GM19035 (cell line): ENCODE data around the gene MAN1A1.

ENCODE experiments used
- ATAC-seq: cut with Tn5 transposase; IDR thresholded peaks from one replicate; pipeline ENCODE4 v1.9.1; 2021; ENCODE audit not compliant: unreplicated experiment

Gene MAN1A1

GRCh38 chr6:119204719-119205118 lies 144.8 kb downstream of the MAN1A1 start:
- no peak for ATAC-seq

DNA sequence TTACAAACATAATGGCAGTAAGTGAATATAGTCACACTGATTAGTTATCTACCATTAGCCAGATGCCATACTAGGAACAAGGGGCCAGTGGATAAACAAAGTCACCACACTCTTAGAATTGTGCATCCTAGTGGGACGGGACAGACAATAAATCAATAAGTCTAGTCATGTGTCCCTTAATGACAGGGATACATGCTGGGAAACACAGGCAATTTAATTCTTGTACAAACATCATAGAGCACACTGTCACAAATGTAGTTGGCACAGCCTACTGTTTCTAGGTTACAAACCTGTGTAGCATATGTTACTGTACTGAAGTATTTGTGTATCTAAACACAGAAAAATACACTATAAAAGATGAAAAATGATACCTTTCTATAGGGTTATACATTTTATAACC lies 148.1 kb downstream of the MAN1A1 start:
- no peak for ATAC-seq

GRCh38 chr6:119200512-119201175 lies 148.9 kb downstream of the MAN1A1 start:
- no peak for ATAC-seq

DNA sequence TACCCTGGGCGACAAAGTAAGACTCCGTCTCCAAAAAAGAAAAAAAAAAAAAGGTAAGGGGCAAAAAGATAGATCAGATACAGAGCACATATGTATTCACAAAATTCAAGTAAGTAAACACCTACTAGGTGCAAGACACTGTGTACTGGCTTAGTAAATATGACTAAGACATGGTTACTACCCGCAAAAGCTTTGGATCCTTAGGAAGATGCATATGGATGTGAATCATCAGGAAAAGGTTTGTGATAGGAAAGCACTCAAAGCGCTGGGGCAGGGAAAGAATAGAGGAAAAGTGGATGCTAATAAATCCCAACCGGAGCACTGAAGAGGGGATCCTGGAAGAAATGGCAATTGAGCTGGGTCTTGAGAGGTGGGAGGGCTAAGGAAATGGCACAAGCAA lies 152.3 kb downstream of the MAN1A1 start:
- no peak for ATAC-seq

DNA sequence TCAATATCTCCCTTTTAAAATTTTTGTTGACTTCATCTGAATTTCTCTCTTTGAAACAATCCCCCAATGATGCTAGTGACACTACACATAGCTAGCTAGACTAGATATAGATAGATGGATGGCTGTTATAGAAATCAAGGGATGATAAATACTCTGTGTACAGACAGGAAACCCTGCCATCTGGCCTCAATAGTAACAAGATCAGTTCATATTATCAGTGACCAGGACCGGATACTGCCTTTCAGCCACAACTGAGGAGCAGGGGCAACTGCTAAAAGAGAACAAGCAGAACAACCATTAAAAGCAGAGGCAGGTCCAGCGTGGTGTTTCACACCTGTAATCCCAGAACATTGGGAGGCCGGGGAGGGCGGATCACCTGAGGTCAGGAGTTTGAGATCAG lies 152.8 kb downstream of the MAN1A1 start:
- ATAC-seq = no peak

- ATAC-seq = no peak
Observed at GRCh38 chr6:119195848-119196247, 153.7 kb downstream of the MAN1A1 start.

- no peak for ATAC-seq
Observed at GRCh38 chr6:119195204-119195603, 154.4 kb downstream of the MAN1A1 start.

- ATAC-seq = no peak
Observed at GRCh38 chr6:119193707-119194106, 155.9 kb downstream of the MAN1A1 start.

GRCh38 chr6:119192200-119192599 lies 157.4 kb downstream of the MAN1A1 start:
- no peak for ATAC-seq

DNA sequence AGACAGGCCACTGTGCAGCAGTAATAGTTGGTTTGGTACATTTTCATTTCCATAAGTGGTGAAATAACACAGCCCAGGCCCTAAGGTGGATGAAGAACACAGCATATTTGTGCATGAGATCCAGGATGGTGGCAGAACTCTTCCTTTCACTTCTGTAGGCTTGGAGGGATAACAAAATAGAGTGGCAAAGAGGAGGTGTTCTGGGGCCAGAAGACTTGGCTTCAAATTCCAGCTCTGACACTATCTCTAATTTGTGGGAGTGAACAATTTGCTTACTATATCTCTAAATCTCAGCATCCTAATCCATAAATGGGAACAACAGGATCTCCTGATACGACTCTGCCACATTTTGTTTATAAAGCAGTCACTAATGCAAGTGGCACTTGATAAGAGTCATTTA lies 159.4 kb downstream of the MAN1A1 start:
- no peak for ATAC-seq

- ATAC-seq = no peak
Observed at GRCh38 chr6:119189498-119189897, 160.1 kb downstream of the MAN1A1 start.

GRCh38 chr6:119187596-119187995 lies 162.0 kb downstream of the MAN1A1 start:
- no peak for ATAC-seq

GRCh38 chr6:119186490-119186889 lies 163.1 kb downstream of the MAN1A1 start:
- ATAC-seq = no peak

DNA sequence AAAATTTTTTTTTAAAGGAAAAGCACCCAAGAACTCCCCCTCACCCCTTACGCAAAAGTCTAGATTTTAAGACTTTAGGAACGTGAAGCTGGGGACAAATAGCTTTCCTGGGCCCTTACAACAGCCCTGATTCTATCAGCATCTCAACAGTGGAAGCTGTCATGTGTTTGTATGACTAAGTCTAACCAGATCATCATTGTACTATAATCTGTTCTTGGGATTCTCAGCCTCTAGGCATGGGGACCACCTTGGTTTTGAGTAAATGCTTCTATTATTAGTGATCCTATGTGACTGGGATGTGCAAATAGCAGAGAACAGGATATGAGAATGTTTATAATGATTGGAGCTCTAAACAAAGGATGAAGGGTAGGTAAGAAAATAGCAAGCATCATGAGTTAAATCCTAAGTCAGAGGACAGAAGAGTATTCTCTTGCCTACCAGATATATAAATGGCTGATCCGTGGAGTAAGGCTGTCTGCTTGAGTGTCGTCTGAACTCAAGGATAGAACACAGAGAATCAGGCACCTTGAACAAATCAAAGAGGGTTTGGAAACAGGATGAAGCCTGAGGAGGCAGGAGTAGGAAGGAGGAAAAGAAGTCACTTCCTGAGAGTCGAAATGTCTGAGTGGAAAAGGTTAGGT lies 165.4 kb downstream of the MAN1A1 start:
- ATAC-seq = no peak

DNA sequence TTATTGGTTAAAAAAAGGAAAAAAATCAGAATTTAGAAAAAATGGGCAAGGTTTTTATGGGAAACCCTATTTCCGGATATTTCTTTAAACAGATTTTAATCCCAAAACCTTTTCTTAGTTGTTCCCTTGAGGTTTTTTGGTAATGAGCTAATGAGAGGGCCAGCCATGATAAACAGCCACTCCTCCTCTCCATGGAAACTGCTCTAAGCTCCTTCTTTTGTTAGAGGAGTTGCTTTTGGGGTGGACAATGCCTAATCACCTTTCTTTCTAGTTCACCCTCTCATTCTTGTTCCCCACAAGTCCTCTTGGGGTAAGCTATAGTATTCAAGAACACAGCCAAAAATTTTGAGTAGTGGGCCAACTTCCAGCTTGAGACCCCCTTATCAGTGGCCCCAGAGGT lies 166.1 kb downstream of the MAN1A1 start:
- ATAC-seq = no peak

DNA sequence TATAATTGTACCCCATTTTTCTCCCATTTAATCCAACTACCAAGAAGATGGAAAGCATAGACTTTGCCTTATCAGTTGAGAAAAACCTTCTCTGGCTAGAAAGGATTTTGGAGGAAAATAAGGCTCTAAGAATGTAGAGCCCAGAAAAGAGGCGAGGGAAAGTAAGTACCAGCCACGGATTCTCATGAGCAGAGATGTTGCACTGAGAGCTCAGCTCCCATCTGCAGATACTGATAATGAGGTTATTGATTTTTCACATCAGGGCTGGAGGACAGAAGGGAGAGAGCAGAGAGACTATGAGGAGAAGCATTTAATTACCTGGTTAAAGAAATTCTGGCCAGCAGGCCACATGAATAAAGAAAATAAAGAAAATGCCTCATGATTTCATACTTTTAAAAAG lies 166.7 kb downstream of the MAN1A1 start:
- ATAC-seq = no peak

DNA sequence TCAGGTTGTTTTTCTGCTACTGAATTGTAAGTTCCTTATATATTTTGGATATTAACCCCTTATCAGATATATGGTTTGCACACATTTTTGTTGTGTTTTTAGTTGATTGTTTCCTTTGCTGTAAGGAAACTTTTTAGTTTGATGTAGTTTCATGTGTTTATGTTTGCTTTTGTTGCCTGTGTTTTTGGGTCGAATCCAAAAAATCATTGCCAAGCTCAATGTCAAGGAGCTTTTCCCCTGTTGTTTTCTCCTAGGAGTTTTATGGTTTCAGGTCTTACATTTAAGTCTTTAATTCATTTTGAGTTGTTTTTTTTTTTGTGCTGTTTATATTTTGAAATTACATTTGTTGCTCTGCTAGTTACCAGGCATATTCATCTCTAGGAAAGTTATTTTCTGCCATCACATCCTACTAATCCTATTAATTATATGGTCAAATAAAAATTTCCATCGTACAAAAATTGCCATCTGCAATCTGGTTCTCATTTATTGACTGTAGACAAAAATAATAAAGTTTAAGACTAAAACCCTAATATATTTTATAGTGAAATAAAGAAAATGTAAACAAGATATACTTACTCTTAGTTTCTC lies 167.3 kb downstream of the MAN1A1 start:
- no peak for ATAC-seq

GRCh38 chr6:119181046-119181445 lies 168.5 kb downstream of the MAN1A1 start:
- ATAC-seq = no peak

DNA sequence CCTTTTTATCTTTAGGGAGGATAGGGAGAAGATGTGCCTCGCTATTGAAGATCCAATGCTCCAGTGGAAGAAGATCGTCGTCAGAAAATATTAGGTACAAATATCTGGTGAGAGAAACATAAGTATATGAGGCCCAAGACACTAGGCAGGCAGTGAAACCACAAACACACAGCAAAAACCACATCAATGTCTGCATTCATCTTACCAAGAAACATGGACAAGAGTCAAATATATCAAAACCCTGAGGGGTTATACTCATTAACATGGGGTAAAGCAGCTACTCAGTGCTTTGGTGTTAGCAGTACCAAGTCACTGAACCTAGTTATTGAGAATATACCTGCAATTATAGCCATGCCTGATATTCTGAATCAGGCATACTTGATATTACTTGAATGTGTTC lies 169.7 kb downstream of the MAN1A1 start:
- no peak for ATAC-seq

DNA sequence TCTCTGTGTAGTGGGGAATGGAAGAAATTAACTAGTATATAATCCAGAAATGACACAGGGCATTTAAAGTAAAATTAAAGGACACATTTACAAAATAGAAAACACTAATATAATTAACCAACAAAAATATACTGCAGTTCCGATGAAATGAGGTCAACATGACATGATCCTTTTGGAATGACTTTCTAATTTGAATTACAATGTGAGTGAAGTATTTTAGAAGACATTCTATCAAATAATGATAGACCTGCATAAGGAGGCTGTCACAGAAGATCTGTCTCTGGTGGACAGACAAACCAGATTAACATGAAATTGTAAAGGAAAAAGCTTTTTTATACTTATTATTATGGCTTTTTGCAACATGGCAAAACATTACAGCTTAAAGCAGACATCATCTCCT lies 170.5 kb downstream of the MAN1A1 start:
- ATAC-seq = no peak

DNA sequence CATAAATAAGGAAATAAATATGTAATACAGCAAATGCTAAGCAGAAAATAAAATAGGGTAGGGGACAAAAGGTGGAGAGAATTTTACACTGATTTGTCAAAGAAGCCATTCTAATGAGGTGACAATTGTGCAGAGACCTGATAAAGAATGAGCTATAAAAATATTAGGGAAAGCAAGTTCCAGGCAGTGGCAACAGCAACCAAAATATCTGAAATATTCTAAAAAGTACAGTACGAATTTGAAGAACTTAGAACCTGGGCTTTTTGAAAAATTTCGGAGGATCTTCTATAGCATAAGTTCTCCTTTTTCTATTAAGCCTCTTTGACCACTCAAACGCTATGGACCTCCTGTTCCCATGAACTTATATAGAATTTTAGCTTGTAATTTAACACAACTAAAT lies 173.1 kb downstream of the MAN1A1 start:
- no peak for ATAC-seq
